HG03460 (cell line): Measurements from ENCODE around the gene SEZ6L.

Source experiments
- ATAC-seq: cut with Tn5 transposase; IDR thresholded peaks from one replicate; pipeline ENCODE4 v1.9.1; 2021; ENCODE audit not compliant: unreplicated experiment

Gene SEZ6L

GRCh38 chr22:26330971-26331625 is 161.8 kb downstream of the SEZ6L start:
- no peak for ATAC-seq

GRCh38 chr22:26333088-26333800 is 164.0 kb downstream of the SEZ6L start:
- no peak for ATAC-seq

GRCh38 chr22:26334232-26334631 is 165.0 kb downstream of the SEZ6L start:
- no peak for ATAC-seq

- ATAC-seq = no peak
Observed at GRCh38 chr22:26336773-26337172, 167.5 kb downstream of the SEZ6L start.

GRCh38 chr22:26339755-26340154 is 170.5 kb downstream of the SEZ6L start:
- ATAC-seq = no peak

- no peak for ATAC-seq
Observed at GRCh38 chr22:26342745-26343410, 173.6 kb downstream of the SEZ6L start.

GRCh38 chr22:26345496-26345895 is 176.2 kb downstream of the SEZ6L start:
- no peak for ATAC-seq

- no peak for ATAC-seq
Observed at GRCh38 chr22:26348810-26349526, 179.7 kb downstream of the SEZ6L start.

GRCh38 chr22:26354707-26355106 is 185.4 kb downstream of the SEZ6L start:
- no peak for ATAC-seq

- ATAC-seq = no peak
Observed at GRCh38 chr22:26357281-26357680, 188.0 kb downstream of the SEZ6L start.

GRCh38 chr22:26357813-26358212 is 188.6 kb downstream of the SEZ6L start:
- no peak for ATAC-seq

- no peak for ATAC-seq
Observed at GRCh38 chr22:26359156-26359555, 189.9 kb downstream of the SEZ6L start.

GRCh38 chr22:26360169-26360885 is 191.1 kb downstream of the SEZ6L start:
- no peak for ATAC-seq

- ATAC-seq = no peak
Observed at GRCh38 chr22:26362471-26362870, 193.2 kb downstream of the SEZ6L start.

- peak; percentile 70 for ATAC-seq
Observed at GRCh38 chr22:26364066-26365015, 195.1 kb downstream of the SEZ6L start.

- no peak for ATAC-seq
Observed at GRCh38 chr22:26367402-26368245, 198.4 kb downstream of the SEZ6L start.

- ATAC-seq = no peak
Observed at GRCh38 chr22:26372890-26373289, 203.6 kb downstream of the SEZ6L start.

- no peak for ATAC-seq
Observed at GRCh38 chr22:26374391-26375026, 205.2 kb downstream of the SEZ6L start.
